Epithelial cell of prostate (primary cell): ENCODE data around the gene SPATA4.
A peak's percentile ranks its signal among the peaks of the same experiment; 100 is the strongest.
"Not testable (repeated sequence)": the region's sequence is repeated elsewhere in the genome, so short reads cannot be mapped to it uniquely, and the experiment has no call there.

ENCODE experiments used
- DNase-seq: peaks from one replicate; pipeline ENCODE4 v3.0.0-alpha.2; 2011; ENCODE audit warnings: low read depth, low spot score
- H3K27ac ChIP-seq: fragments of 450-650 bp; 2 replicates; pipeline ENCODE4 v1.5.1; 2017; ENCODE audit warnings: mild to moderate bottlenecking

Gene SPATA4

DNA sequence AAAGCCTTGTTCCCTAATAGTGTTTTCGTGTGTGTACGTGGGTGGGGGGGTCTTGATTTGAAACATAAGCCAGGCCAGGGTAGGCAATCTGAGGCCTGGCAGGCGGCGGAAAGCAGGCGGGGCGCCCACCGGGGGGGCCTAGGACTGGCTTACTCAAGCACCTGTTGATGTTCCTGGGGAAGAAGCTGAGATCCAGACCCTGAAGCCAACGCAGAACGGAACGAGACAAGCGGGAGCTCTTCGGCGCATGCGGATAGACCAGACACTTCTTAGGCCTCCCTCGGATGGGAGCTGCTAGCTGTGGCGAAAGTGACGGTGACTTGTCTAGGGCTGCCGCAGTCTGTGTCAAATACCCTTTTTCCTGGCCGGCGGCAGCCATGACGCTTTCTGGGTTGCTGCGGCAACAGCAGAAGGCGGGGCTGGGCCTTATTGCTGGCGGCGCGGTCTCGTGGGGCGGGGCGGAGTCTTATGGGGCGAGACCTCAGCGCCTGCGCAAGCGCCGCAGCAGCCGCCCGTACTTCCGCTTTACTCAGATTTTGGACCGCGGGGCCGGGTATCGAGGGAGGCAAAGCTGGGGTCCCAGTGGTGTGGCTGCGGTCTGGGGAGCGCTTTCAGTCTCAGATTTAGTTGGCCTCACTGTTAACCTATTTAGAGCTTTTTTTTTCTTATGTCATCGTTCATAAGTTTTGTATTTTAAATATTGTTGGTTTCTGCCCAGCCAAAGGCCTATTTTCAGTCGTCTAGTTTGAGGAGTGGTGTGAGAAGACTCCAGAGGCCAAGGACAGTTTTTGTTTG is at the start of gene SPATA4:
Gene SPATA4, minus strand, starts transcription at position 402 of the 795 bp plus-strand sequence. Its CDS starts 23 bp downstream, at position 379.
- peak; percentile 61 for DNase-seq
- H3K27ac ChIP-seq, result peak within 1 kb of the TSS; percentile 98

DNA sequence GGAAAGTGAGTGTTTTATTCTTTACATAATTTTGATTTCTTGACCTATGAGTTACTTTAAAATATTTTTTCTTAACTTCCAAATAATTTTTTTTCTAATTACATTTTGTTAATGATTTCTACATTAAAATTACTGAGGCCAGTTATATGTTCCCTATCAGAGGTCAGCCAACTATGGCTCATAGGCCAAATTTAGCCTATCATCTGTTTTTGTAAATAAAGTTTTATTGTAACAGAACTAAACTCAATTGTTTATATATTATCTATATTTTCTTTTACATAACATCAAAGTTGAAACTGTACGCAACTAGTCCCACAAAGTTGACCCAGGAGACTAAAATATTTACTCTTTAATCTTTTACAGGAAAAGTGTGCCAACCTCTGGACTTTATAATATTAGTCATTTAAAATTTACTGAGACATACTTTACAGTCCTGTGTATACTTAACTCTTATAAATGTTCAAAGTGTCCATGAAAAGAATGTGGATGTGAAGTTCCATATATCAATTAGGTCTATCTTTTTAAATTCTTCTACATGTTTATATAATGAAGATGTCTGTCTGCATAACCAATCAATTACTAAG is 47.5 kb upstream of the SPATA4 start:
- no peak for DNase-seq
- no peak overlapping the region for H3K27ac ChIP-seq

DNA sequence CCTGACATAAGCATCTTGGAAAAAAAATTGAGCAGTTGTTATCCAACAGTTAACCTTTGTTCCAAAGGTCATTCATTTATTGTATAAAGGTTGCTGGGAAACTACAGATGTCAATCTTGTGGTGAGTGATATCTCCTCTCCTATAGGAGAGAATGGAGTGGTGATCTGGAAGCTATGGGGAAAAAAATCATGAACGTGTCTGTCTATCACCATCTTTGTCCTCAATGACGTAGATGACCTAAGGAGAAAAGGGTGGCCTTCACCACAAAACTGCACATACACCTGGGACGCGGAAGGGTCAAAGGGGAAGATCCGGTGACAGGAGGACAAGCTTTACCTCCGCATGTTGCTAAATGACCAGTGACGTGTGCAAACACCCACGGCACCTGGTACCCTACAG is 46.3 kb upstream of the SPATA4 start:
- no peak overlapping the region for H3K27ac ChIP-seq
- DNase-seq, result no peak

DNA sequence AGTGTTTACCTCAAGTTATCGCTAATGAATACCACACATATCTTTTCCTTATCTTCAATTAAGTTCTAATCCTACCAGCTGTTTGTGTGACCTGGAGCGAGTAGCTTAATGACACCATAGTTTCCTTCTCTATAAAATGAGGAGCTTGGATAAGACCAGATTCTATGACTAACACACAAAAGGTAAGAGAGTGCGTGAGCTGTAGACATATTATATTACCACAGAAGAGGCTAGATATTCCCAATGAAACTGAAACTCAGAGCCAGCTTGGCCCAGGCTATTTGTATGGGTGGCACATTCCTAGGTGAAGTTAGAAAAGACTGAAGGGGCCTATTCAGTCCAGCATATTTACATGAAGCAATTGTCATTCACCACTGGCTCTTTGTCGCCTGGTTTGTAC is 43.4 kb upstream of the SPATA4 start:
- DNase-seq, result peak; percentile 29
- no peak overlapping the region for H3K27ac ChIP-seq

DNA sequence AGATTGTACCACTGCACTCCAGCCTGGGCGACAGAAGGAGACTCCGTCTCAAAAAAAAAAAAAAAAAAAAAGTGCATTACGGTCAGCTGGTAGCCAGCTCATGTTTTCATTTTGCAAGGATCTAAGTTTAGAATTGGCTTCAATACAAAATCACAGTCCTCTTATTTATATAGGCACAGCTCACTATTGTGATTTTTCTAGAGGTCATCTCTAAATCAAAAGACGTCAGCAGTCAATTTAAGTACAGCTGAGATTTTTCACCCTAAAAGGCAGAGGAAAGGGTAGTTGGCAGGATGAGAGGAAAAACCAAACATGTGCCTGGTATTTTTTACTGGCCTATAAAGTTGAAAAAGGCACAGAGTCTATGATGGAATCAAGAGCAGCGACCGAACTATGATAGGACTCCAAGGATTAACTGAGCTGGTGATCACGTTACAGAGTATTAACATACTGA is 42.8 kb upstream of the SPATA4 start:
- no peak overlapping the region for H3K27ac ChIP-seq
- no peak for DNase-seq

DNA sequence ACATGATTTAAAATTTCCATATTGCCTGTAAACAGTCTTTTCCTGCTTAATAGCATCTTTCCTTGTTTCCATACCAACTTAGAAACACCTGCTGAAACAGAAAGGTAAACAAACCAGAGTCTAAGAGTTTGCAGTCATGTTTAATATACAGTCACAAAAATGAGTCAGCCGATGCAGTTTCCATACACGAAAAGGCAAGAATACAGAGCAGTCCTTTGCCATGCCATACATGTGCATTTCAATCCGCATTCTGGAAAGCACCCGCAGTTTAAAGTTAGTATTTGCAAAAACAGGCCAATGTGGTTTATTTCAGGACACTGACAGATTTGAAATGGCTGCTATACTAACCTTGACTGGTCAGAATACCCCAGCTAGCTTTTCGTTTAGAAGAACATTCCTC is 41.6 kb upstream of the SPATA4 start:
- DNase-seq, result no peak
- no peak overlapping the region for H3K27ac ChIP-seq

DNA sequence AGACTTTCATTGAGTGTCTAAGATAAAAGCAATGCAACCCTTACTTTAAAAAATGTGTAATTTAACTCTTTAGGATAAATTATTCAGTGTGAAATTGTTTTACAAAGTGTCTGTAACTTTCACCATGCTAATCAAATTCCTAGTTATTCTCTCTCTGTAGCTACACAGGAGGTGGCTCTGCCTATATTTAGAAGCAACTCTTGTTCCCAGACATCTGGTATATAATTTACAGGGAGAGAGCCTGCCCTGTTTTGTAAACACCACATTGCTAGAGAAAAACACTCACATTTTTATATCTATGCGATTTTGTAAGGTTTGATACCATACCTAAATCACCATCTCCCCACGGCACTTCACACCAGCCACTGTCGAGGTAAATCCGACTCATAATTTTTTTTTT is 35.5 kb upstream of the SPATA4 start:
- H3K27ac ChIP-seq, result no peak overlapping the region
- DNase-seq, result no peak

DNA sequence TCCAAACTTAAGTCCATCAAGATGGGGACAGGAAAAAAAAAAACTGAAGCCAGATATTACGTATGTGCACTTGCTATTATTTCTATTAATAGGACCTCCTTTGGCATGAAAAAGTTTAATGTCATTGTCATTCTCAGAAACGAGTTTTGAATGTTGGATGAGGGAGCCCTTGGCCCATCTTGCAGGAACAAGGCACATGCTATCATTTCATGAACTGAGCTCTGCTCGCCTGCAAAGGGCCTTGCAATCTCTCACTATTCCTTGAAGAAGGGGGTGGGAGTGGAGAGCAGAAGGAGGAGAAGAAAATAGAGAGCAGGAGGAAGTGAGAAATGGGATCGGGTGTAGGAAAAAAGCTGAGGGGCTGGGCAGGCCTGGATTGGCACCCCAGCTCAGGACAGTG is 34.3 kb upstream of the SPATA4 start:
- DNase-seq, result no peak
- H3K27ac ChIP-seq, result no peak overlapping the region

DNA sequence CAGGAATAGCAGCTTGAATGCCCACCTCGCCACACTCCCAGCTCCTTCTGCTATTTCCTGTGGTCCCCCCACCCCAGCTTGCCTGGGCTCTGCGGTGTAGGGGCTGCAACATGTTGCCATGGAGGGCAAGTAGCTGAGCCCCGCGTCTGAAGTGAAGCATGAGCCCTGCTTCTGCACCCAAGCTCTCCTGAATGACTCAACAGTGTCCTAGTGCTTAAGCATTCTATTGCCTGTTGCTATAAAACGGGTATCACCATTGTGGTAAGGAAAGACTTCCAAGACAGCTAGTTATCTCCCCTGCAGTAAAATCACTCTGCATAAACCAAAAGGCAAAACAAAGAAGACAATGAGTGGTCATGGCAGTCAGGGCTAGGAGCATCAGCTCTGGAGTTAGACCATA is 31.4 kb upstream of the SPATA4 start:
- no peak overlapping the region for H3K27ac ChIP-seq
- DNase-seq, result no peak

DNA sequence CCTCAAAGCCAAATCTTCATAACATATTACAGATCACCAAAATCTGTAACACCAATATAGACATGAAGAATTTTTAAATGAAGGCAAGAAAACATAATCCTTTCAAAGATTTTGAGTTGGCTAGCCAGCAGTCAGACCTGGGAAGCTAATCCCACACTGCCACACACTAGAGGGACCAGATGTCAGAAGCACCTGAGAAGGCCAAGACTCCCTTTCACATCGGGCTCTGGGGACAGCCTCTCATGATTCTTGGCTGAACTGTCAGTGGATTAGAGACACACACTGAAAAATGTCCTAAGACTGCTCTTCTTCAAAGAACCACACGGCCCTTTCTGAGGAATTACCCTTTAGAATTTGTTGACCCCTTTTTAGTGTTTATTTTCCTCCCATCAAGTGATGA is 28.2 kb upstream of the SPATA4 start:
- no peak for DNase-seq
- H3K27ac ChIP-seq, result no peak overlapping the region

DNA sequence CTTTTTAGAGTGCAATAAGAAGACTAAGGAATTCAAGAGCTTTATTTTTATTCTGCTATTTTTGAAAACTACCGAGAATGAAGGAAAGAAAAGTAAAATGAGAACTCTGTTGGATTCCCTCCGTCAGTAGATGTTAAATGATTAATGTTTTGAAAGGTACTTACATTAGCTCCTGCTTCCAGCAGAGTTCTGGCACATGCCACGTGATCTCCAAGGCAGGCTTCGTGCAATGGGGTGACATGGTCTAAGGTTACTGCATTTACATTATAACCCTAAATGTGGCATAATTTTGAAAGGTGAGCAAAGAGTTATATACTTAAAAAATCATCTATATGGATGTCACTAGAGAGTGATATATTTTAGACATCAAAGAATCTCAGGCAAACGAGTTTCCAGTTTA is 26.8 kb upstream of the SPATA4 start:
- DNase-seq, result no peak
- H3K27ac ChIP-seq, result no peak overlapping the region

DNA sequence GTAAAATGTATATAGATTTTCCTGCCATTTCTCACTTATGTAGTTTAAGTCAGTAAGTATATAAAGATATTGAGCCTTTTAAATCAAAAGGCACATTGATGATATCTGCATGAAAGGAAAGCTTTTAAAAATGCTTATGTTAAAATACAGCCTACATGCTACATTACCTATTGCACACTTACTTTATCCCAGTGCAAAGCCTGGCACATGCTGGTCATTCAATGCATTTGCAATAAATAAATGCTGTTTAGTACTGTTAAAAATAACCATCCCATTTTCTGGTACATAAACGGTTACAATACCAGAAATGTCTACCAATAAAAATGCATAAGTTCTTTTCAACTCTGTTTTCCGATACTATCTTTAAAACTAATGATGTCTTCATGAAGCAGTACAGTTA is 22.1 kb upstream of the SPATA4 start:
- DNase-seq, result no peak

DNA sequence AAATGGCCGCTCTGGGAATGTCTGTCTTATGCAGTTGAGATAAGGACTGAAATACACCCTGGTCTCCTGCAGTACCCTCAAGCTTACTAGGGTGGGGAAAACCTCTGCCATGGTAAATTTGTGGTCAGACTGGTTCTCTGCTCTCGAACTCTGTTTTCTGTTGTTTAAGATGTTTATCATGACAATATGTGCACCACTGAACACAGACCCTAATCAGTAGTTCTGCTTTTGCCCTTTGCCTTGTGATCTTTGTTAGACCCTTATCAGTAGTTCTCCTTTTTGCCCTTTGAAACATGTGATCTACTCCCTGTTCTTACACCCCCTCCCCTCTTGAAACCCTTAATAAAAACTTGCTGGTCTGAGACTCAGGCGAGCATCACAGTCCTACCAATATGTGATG is 17.0 kb upstream of the SPATA4 start:
- H3K27ac ChIP-seq, DNase-seq: not testable (repeated sequence)

More for the DNA sequence above, 22.1 kb upstream of the SPATA4 start:
- H3K27ac ChIP-seq, result no peak overlapping the region

DNA sequence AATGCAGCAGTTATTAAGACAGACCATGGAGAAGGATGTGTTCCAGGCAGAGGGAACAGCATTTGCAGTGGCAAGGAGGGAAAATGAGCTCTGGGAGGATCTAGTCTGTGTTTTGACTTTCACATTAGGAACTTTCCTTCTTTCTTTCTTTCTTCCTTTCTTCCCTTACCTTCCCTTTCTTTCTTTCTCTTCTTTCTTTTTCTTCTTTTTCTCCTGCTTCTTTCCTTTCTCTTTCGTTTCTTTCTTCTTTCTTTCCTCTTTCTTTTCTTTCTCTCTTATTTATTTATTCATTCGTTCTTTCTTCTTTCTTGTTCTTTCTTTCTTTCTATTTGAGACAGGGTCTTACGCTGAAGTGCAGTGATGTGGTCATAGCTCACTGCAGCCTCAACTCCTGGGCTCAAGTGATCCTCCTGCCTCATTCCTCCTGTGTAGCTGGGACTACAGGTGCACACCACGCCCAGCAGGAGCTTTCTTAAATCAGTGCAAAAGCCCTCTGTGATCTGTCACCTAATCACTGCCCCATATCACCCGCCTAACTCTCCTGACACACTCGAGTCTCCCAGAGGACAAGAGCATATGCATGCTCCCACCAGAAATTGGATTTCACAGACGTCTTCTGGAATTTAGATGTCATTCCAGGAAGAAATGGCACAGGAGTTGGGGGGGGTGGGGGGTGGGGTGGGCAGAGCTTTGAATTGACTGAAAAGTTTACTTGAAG is 15.4 kb upstream of the SPATA4 start:
- no peak overlapping the region for H3K27ac ChIP-seq
- no peak for DNase-seq

DNA sequence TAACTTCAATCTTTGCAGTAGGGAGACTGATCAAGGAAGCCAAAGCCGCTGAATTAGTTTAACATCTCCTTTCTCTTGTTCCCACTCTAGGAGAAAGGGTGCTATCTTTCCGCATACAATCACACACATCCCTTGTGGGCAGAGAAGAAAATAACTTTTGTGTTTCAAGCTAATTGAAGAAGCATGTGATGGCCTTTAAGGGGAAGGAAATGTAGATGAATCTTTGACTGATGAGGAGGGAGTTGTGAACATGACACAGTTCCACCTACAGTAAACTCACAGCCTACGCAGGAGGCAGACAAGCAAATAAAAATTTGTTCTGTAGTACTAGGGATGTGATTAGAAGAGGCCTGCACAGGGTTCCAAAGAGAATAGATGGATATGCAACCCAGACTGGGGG is 14.7 kb upstream of the SPATA4 start:
- DNase-seq, result no peak
- no peak overlapping the region for H3K27ac ChIP-seq

DNA sequence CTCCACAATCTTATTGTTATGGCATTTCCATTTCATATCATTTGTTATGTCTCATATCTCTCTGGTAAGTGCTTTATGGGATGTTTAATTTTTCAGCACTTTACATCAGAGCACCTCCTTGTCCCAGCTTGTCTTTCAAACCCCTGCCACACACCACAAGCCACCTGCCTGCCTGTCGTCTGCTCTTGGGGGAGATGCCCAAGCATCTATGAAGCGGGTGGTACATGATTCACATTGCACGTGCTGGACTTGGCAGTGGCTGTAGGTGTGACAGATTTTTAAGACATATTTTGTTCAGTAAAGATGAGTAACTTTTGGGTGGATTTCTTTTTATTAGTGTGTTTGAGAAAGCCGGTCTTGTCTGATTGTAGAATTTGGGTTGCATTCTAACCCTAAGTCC is 14.2 kb upstream of the SPATA4 start:
- DNase-seq, result no peak

DNA sequence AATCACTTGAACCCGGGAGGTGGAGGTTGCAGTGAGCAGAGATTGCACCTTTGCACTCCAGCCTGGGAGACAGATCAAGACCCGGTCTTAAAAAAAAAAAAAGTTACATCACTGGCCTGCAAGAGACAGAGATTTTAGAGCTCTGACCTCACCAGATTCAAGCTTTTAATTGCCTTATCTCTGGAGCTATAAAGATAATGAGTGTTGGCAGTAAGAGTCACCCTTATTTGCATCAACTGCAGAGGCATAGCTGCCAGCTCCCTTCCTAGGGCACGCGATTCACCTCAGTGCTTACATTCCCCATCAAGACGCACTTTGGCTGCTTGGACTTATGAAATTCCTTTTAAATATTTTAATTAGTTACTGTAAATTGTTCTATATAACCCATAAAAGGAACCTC is 12.5 kb upstream of the SPATA4 start:
- DNase-seq, result no peak
- H3K27ac ChIP-seq, result no peak overlapping the region

More for the DNA sequence above, 14.2 kb upstream of the SPATA4 start:
- no peak overlapping the region for H3K27ac ChIP-seq

DNA sequence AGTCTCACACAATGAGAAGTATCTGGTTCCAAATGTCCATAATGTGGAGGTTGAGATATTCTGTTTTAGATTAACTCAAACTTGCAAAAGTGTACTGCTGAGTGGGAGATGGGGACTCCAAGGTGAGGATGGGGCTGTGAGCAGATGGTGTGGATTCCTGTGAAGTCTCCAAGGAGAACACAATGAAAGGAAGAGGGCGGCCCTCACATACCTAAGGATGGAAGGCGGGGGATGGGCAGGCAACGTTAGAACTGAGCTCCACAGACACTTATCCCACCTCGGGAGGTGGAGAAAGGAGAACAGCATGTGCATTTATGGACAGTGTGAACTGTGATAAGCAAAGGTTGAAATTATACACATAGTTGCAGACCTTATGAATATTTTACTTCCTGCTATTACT is 9.9 kb upstream of the SPATA4 start:
- no peak for DNase-seq
- H3K27ac ChIP-seq, result no peak overlapping the region

DNA sequence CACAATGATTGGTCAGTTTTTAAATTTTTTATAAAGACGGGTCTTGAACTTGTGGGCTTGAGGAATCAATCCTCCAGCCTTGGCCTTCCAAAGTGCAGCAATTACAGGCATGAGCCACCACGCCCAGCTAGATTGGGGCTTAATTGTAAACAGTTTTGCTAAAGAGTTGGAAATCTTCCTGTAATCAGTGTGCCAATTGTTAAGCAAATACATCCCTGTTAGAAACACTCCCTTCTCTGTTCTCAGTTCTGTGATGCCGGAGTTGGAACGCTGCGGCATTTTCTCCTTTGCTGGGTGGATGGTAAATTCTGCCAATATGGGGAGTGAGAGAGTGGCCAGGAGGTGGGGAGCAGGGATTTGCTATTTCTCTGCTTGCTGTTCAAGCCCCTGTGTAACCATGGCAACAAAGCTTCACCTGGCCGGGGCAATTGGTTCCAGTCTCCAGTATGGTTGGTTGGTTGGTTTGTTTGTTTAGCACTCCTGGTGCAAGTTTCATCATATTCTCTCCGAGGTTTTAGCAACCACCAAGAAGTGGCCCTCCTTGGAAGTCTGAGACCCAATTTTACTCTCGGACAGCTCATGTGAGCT is 3.0 kb upstream of the SPATA4 start:
- no peak overlapping the region for H3K27ac ChIP-seq
- no peak for DNase-seq

DNA sequence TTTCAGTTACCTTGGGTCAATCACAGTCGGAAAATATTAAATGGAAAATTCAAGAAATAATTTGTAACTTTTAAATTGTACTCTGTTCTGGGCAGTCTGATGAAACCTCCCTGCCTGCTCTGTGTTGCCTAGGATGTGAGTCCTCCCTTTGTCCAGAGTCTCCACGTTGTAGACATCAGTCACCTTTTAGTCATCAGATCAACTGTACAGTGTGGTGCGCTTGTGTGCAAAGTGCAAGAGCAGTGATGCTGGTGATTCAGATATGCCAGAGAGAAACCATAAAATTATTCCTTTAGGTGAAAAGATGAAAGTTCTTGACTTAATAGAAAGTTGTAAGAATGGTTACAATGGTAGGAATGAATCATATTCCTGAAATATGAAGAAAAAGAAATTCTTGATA is 1.4 kb downstream of the SPATA4 start:
- peak overlapping the region; percentile 98 for H3K27ac ChIP-seq
- peak; percentile 84 for DNase-seq

DNA sequence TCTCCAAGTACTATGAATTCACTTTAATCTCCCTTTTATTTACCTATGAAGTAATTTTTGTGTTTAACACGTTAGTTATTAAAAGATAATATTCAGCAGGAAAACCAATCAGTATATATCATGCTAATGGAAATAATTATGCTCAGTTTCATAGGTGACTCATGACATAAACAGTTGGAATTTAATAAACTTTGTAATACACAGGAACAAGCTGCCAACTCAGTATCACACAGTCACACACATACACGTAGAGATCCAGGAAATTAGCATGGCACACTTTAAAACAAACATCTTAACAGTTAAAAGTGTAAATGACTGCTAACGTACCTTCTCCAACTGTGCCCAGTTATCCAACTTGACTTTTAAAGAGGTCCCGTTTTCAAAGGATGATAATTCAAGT is 2.3 kb downstream of the SPATA4 start:
- H3K27ac ChIP-seq, result peak overlapping the region; percentile 98
- peak; percentile 53 for DNase-seq
